ENCODE measurements around the gene ZNF708.
A peak's percentile ranks its signal among the peaks of the same experiment; 100 is the strongest.
"Not testable (repeated sequence)": the region's sequence is repeated elsewhere in the genome, so short reads cannot be mapped to it uniquely, and the experiment has no call there.

Gene ZNF708

DNA sequence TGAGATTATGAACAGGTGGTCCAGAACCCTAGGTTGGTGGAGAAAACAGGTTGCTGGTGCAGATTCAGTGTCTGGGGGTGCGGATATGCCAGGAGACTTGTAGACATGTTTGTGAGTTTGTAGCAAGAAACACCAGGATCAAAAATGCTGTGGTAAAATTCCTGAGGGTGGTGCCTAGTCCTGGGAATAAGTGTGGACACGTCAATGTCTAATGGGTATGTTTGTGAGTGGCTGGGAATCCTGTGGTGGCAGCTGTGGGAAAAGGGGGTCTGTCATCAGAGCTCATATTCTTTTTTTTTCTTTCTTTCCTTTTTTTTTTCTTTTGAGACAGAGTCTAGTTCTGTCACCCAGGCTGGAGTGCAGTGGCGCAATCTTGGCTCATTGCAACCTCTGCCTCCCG lies 7.2 kb downstream of the ZNF708 start:
- Histone ChIP-seq H3K27ac (ENCODE audit: low read depth, low read length) (peak overlapping the region; percentile 60), H3K36me3 (ENCODE audit: control insufficient read depth in 5 of 5, insufficient read depth in 5 of 5, low read length in 5 of 5) (peaks cover 0 to 12% (median 0%) of the 10 kb centered on the region in 5 donors)

DNA sequence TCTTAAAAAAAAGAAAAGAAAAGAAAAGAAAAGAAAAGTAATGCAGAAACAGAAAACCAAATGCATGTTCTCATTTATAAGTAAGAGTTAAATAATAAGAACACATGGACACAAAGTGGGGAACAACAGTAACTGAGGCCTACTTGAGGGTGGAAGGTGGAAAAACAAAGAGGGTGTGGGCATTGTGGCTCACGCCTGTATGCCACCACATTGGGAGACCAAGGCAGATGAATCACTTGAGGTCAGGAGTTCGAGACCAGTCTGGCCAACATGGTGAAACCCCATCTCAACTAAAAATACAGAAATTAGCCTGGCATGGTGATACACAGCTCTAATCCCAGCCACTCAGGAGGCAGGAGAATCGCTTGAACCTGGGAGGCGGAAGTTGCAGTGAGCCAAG lies 8.1 kb downstream of the ZNF708 start:
- peaks cover 0 to 8% (median 0%) of the 10 kb centered on the region in 5 donors for H3K36me3 ChIP-seq (ENCODE audit: control insufficient read depth in 5 of 5, insufficient read depth in 5 of 5, low read length in 5 of 5)
- H3K9me3 ChIP-seq (ENCODE audit: control insufficient read depth in 5 of 5, low read length in 5 of 5), result no peaks in the 10 kb centered on the region
- H3K27me3 ChIP-seq (ENCODE audit: control insufficient read depth in 5 of 5, insufficient read depth in 4 of 5, low read length in 5 of 5), result no peaks in the 10 kb centered on the region
- H3K9ac ChIP-seq (ENCODE audit: low read length in 5 of 5), result no peak overlapping the region
- peaks cover 0 to 30% (median 17%) of the 10 kb centered on the region in 5 donors for H3K4me1 ChIP-seq (ENCODE audit: control insufficient read depth in 5 of 5, insufficient read depth in 5 of 5, low read length in 5 of 5)
- H3K4me3 ChIP-seq (ENCODE audit: low read depth in 1 of 5, low read length in 5 of 5), result no peak overlapping the region
- H3K27ac ChIP-seq (ENCODE audit: low read depth, low read length), result no peak overlapping the region

More for the DNA sequence above, 7.2 kb downstream of the ZNF708 start:
- peaks cover 0 to 30% (median 17%) of the 10 kb centered on the region in 5 donors for H3K4me1 ChIP-seq (ENCODE audit: control insufficient read depth in 5 of 5, insufficient read depth in 5 of 5, low read length in 5 of 5)
- no peaks in the 10 kb centered on the region for H3K27me3 ChIP-seq (ENCODE audit: control insufficient read depth in 5 of 5, insufficient read depth in 4 of 5, low read length in 5 of 5)
- no peaks in the 10 kb centered on the region for H3K9me3 ChIP-seq (ENCODE audit: control insufficient read depth in 5 of 5, low read length in 5 of 5)
- H3K4me3 ChIP-seq (ENCODE audit: low read depth in 1 of 5, low read length in 5 of 5), result no peak overlapping the region
- H3K9ac ChIP-seq (ENCODE audit: low read length in 5 of 5), result peak overlapping the region in 1 of 5 donors; percentile 40

DNA sequence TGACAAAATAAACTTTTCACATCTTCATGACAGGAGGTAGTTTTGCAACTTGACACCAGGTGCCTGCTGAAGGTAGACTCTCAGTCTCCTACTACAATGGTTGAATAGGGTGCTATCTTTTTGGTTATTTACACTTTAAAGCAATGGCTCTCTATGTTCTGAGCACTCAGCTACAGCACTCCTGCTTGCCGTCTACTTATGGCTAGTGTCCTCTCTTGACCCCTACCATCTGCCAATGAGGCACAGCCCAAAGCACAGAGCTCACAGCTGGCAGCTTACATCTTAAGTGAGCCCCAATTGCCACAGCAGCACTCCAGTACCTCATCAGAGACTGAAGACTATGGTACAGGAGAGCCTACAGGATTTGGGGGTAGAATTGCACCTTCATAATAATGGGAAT lies 11.4 kb downstream of the ZNF708 start:
- Histone ChIP-seq H3K27me3 (ENCODE audit: control insufficient read depth in 5 of 5, insufficient read depth in 4 of 5, low read length in 5 of 5) (no peaks in the 10 kb centered on the region), H3K4me1 (ENCODE audit: control insufficient read depth in 5 of 5, insufficient read depth in 5 of 5, low read length in 5 of 5) (peaks cover 0 to 20% (median 11%) of the 10 kb centered on the region in 5 donors), H3K27ac (ENCODE audit: low read depth, low read length) (no peak overlapping the region), H3K4me3 (ENCODE audit: low read depth in 1 of 5, low read length in 5 of 5) (no peak overlapping the region), H3K9ac (ENCODE audit: low read length in 5 of 5) (no peak overlapping the region), H3K9me3 (ENCODE audit: control insufficient read depth in 5 of 5, low read length in 5 of 5) (no peaks in the 10 kb centered on the region), H3K36me3 (ENCODE audit: control insufficient read depth in 5 of 5, insufficient read depth in 5 of 5, low read length in 5 of 5) (peaks cover 0 to 9% (median 0%) of the 10 kb centered on the region in 5 donors)

DNA sequence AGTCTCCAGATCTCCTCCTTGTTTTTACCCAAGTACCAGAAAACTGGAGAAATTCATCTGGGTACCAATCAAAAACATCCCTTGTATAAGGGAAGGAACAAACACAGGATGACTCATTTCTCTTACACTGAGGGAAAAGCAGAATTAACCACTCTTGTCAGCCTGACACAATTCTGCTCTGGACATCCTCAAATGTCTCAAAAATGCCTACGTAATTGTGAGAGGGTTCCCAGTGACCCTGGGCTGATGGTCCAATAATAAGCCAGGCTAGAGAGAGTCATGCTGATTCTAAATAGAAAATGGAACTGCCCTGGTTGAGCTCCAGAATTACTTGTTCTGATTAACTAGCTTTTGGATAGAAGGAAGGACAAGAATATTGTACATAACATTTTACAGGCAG lies 14.5 kb downstream of the ZNF708 start:
- H3K9ac ChIP-seq (ENCODE audit: low read length in 5 of 5), result no peak overlapping the region
- no peak overlapping the region for H3K27ac ChIP-seq (ENCODE audit: low read depth, low read length)
- H3K4me3 ChIP-seq (ENCODE audit: low read depth in 1 of 5, low read length in 5 of 5), result no peak overlapping the region
- H3K4me1 ChIP-seq (ENCODE audit: control insufficient read depth in 5 of 5, insufficient read depth in 5 of 5, low read length in 5 of 5), result peaks cover 0 to 8% (median 3%) of the 10 kb centered on the region in 5 donors
- peaks cover 0 to 8% (median 0%) of the 10 kb centered on the region in 5 donors for H3K36me3 ChIP-seq (ENCODE audit: control insufficient read depth in 5 of 5, insufficient read depth in 5 of 5, low read length in 5 of 5)
- H3K9me3 ChIP-seq (ENCODE audit: control insufficient read depth in 5 of 5, low read length in 5 of 5), result no peaks in the 10 kb centered on the region
- no peaks in the 10 kb centered on the region for H3K27me3 ChIP-seq (ENCODE audit: control insufficient read depth in 5 of 5, insufficient read depth in 4 of 5, low read length in 5 of 5)

DNA sequence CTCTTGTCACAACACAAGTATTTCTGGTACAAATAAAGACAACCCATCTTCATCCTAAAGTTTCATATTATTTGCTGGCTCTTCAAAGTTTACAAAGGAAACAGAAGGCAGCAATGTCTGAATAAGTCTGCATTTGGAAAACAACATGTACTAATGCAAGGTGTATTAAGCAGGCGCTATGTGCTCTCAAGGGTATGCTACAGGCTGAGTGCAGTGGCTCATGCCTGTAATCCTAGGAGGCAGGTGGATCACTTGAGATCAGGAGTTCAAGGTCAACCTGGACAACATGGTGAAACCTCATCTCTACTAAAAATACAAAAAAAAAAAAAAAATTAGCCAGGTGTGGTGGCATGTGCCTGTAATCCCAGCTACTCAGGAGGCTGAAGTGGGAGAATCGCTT lies 16.4 kb downstream of the ZNF708 start:
- not testable (repeated sequence) for H3K9ac ChIP-seq (ENCODE audit: low read length in 5 of 5); H3K9me3 ChIP-seq (ENCODE audit: control insufficient read depth in 5 of 5, low read length in 5 of 5); H3K4me1 ChIP-seq (ENCODE audit: control insufficient read depth in 5 of 5, insufficient read depth in 5 of 5, low read length in 5 of 5); H3K27me3 ChIP-seq (ENCODE audit: control insufficient read depth in 5 of 5, insufficient read depth in 4 of 5, low read length in 5 of 5); H3K27ac ChIP-seq (ENCODE audit: low read depth, low read length); H3K4me3 ChIP-seq (ENCODE audit: low read depth in 1 of 5, low read length in 5 of 5)
- peaks cover 0 to 20% (median 3%) of the 10 kb centered on the region in 5 donors for H3K36me3 ChIP-seq (ENCODE audit: control insufficient read depth in 5 of 5, insufficient read depth in 5 of 5, low read length in 5 of 5)

DNA sequence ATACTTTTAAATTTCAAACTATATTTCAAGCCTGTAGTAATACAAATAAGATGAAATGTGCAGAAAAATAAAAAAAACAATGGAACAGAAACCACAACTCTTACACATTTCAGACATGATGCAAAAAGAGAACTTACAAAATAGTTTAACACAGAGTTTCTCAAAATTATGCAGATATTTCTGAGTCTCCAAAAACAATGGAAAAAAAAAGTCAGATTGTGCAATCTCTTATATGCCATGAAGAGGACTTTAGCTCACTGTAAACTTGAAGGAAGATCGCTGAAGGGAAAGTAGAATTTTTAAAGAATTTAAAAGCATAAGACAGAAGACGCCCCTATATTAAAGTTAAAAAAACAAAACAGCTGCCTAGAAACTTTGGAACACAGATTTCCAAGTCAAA lies 20.4 kb downstream of the ZNF708 start:
- H3K4me1 ChIP-seq (ENCODE audit: control insufficient read depth in 5 of 5, insufficient read depth in 5 of 5, low read length in 5 of 5), result no peaks in the 10 kb centered on the region
- H3K4me3 ChIP-seq (ENCODE audit: low read depth in 1 of 5, low read length in 5 of 5), result no peak overlapping the region
- no peaks in the 10 kb centered on the region for H3K9me3 ChIP-seq (ENCODE audit: control insufficient read depth in 5 of 5, low read length in 5 of 5)
- no peak overlapping the region for H3K27ac ChIP-seq (ENCODE audit: low read depth, low read length)
- no peaks in the 10 kb centered on the region for H3K27me3 ChIP-seq (ENCODE audit: control insufficient read depth in 5 of 5, insufficient read depth in 4 of 5, low read length in 5 of 5)
- no peak overlapping the region for H3K9ac ChIP-seq (ENCODE audit: low read length in 5 of 5)
- peaks cover 6 to 31% (median 14%) of the 10 kb centered on the region in 5 donors for H3K36me3 ChIP-seq (ENCODE audit: control insufficient read depth in 5 of 5, insufficient read depth in 5 of 5, low read length in 5 of 5)

DNA sequence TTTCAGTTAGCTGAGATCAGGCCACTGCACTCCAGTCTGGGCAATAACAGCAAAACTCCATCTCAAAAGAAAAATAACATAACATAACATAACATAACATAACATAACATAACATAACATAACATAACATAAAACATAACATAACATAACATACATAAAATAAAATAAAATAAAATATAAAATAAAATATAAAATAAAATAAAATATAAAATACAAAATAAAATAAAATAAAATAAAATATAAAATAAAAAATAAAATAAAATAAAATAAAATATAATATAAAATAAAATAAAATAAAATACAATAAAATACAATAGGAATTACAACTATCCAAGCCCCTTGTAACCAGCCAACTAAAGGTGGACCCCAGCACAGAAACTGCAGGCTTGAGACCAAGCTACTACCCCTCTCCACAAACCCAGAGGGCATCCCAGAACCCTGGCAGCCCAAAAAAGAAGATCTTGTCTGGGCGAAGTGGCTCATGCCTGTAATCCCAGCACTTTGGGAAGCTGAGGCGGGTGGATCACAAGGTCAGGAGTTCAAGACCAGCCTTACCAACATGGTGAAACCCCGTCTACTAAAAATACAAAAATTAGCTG lies 22.2 kb downstream of the ZNF708 start:
- H3K9ac ChIP-seq (ENCODE audit: low read length in 5 of 5); H3K4me1 ChIP-seq (ENCODE audit: control insufficient read depth in 5 of 5, insufficient read depth in 5 of 5, low read length in 5 of 5); H3K27me3 ChIP-seq (ENCODE audit: control insufficient read depth in 5 of 5, insufficient read depth in 4 of 5, low read length in 5 of 5); H3K27ac ChIP-seq (ENCODE audit: low read depth, low read length); H3K9me3 ChIP-seq (ENCODE audit: control insufficient read depth in 5 of 5, low read length in 5 of 5); H3K4me3 ChIP-seq (ENCODE audit: low read depth in 1 of 5, low read length in 5 of 5): not testable (repeated sequence)
- H3K36me3 ChIP-seq (ENCODE audit: control insufficient read depth in 5 of 5, insufficient read depth in 5 of 5, low read length in 5 of 5), result peaks cover 11 to 35% (median 17%) of the 10 kb centered on the region in 5 donors

DNA sequence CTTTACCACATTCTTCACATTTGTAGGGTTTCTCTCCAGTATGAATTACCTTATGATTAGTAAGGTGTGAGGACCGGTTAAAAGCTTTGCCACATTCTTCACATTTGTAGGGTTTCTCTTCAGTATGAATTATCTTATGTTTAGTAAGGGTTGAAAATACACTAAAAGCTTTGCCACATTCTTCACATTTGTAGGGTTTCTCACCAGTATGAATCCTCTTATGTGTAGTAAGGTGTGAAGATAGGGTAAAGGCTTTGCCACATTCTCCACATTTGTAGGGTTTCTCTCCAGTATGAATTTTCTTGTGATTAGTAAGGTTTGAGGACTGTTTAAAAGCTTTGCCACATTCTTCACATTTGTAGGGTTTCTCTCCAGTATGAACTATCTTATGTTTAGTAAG lies 35.4 kb downstream of the ZNF708 start:
- H3K9ac ChIP-seq (ENCODE audit: low read length in 5 of 5); H3K27ac ChIP-seq (ENCODE audit: low read depth, low read length); H3K27me3 ChIP-seq (ENCODE audit: control insufficient read depth in 5 of 5, insufficient read depth in 4 of 5, low read length in 5 of 5); H3K4me1 ChIP-seq (ENCODE audit: control insufficient read depth in 5 of 5, insufficient read depth in 5 of 5, low read length in 5 of 5): not testable (repeated sequence)
- Histone ChIP-seq H3K4me3 (ENCODE audit: low read depth in 1 of 5, low read length in 5 of 5) (peak overlapping the region in 3 of 5 donors; percentile 26 to 37 (median 33)), H3K9me3 (ENCODE audit: control insufficient read depth in 5 of 5, low read length in 5 of 5) (peaks cover 12 to 30% (median 28%) of the 10 kb centered on the region in 5 donors), H3K36me3 (ENCODE audit: control insufficient read depth in 5 of 5, insufficient read depth in 5 of 5, low read length in 5 of 5) (peaks cover 16 to 39% (median 33%) of the 10 kb centered on the region in 5 donors)

DNA sequence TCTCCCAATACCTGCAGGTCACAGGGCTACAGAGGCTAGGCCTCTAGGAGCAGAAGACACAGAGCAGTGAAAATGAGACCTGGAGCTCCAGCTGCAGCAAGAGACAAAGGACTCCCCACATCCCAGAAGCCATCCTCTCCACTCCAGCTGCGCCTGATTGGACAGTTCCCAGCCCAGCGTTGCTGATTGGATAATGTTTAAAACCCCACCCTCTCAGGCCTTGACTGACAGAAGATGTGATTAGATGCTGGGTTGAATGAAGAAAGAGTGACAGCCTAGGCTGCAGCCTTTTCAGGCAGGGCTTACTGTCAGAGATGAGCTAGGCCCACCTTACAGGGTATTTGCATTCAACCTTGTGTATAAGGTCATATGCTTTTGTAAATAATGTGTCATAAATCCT lies 59.4 kb downstream of the ZNF708 start:
- Histone ChIP-seq H3K27ac (ENCODE audit: low read depth, low read length) (no peak overlapping the region), H3K4me1 (ENCODE audit: control insufficient read depth in 5 of 5, insufficient read depth in 5 of 5, low read length in 5 of 5) (no peaks in the 10 kb centered on the region), H3K27me3 (ENCODE audit: control insufficient read depth in 5 of 5, insufficient read depth in 4 of 5, low read length in 5 of 5) (no peaks in the 10 kb centered on the region), H3K9ac (ENCODE audit: low read length in 5 of 5) (no peak overlapping the region), H3K4me3 (ENCODE audit: low read depth in 1 of 5, low read length in 5 of 5) (peak overlapping the region in 1 of 5 donors; percentile 22), H3K36me3 (ENCODE audit: control insufficient read depth in 5 of 5, insufficient read depth in 5 of 5, low read length in 5 of 5) (no peaks in the 10 kb centered on the region), H3K9me3 (ENCODE audit: control insufficient read depth in 5 of 5, low read length in 5 of 5) (peaks cover 4 to 32% (median 23%) of the 10 kb centered on the region in 5 donors)

DNA sequence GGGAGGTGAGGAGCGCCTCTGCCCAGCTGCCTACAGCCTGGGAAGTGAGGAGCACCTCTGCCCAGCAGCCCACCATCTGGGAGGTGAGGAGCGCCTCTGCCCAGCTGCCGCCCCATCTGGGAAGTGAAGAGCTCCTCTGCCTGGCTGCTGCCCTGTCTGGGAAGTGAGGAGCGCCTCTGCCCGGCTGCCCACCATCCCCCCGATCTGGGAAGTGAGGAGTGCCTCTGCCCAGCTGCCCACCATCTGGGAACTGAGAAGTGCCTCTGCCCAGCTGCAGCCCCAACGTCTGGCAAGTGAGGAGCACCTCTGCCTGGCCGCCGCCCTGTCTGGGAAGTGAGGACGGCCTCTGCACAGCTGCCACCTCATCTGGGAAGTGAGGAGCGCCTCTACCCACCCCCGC lies 64.3 kb downstream of the ZNF708 start:
- no peaks in the 10 kb centered on the region for H3K4me1 ChIP-seq (ENCODE audit: control insufficient read depth in 5 of 5, insufficient read depth in 5 of 5, low read length in 5 of 5)
- no peak overlapping the region for H3K27ac ChIP-seq (ENCODE audit: low read depth, low read length)
- H3K27me3 ChIP-seq (ENCODE audit: control insufficient read depth in 5 of 5, insufficient read depth in 4 of 5, low read length in 5 of 5), result no peaks in the 10 kb centered on the region
- peaks cover 0 to 34% (median 23%) of the 10 kb centered on the region in 5 donors for H3K9me3 ChIP-seq (ENCODE audit: control insufficient read depth in 5 of 5, low read length in 5 of 5)
- H3K36me3 ChIP-seq (ENCODE audit: control insufficient read depth in 5 of 5, insufficient read depth in 5 of 5, low read length in 5 of 5), result no peaks in the 10 kb centered on the region
- peak overlapping the region in 1 of 5 donors; percentile 9 for H3K4me3 ChIP-seq (ENCODE audit: low read depth in 1 of 5, low read length in 5 of 5)
- H3K9ac ChIP-seq (ENCODE audit: low read length in 5 of 5), result no peak overlapping the region

Data from subcutaneous abdominal adipose tissue (tissue), 5 donors.